NCI-H2171 treated with DMSO at 0.1 percent for 48 hours (cell line): ENCODE measurements around the gene BMPR1B.
A peak's percentile ranks its signal among the peaks of the same experiment; 100 is the strongest.

Source experiments
- DNase-seq: peaks from one replicate; lab custom pipeline; 2025; lab: John Stamatoyannopoulos, UW

Gene BMPR1B

DNA sequence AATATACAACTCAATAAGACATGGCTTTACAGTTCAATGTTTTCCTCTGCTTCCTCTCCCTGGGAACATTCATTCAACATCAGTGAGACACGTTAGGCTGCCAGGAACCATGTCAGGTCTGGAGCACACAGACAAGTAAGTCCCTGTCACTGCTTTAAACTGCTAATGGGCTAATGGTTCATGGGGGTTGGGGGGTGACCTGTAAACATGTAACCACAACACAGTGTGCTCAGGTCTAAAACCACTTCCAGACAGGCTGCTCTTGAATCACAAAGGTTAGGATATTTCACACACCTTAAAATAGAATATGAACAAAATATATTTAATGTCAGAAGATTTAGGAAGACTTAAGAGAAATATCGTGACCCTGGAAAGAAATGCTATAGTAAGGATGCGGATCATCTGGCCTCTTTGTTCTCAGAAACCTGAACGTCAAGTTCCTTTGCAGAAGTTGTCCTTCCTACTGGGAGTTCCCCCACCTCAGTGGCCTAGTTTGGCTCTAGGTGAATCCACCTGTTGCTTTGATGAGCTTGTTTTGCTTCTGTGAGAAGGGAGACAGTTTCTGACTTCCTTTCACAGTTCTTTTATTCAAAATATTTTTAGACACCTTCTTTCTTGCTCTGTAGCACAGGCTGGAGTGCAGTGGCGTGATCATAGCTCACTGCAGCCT is 431.1 kb downstream of the BMPR1B start:
- no peak for DNase-seq

DNA sequence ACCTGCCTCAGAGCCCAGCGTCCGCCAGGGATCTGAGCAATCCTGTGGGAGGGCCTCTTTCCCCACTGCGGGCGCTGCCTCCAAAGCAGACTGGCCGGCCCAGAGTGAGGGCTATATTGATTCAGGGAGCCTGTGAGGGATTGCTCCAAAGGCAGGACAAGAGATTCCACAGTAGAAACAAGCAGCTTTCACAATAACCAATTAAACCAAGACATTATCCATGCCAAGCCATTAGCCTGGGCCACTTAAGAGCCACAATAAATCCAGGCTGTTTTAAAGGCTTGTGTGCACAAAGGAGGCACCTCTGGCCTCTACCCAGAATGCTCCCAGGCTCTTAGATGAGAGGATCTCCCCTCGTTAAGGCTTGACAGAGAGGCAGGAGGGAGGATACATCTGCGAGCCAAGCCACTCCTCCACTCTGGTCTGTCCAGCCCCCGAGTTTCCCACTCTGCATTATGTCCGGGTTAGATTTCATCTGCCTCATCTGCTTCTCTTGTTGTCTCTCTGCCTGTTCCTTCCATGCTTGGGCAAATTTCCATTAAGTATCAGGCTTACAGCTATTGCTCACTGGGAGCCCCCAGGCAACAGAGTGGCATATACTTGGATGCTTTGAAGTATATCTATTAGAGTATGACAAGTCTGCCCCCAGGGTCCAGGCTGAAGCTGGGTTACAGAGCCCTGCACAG is 433.1 kb downstream of the BMPR1B start:
- peak; percentile 11 for DNase-seq

DNA sequence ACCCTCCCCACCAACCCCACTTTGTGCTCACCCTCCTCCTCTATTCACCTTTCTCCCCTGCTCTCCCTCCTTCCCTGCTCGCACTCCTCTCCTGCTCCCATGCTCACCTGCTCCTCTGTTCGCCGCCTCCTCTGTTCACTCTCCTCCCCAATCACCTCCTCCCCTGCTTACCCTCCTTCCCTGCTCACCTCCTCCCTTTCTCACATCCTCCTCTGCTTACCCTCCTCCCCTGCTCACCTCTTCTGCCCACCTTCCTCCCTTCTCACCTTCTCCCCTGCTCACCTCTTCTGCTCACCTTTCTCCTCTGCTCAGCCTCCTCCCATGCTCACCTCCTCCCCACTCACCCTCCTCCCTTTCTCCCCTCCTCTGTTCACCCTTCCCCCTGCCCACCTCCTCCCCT is 433.8 kb downstream of the BMPR1B start:
- DNase-seq: no peak

DNA sequence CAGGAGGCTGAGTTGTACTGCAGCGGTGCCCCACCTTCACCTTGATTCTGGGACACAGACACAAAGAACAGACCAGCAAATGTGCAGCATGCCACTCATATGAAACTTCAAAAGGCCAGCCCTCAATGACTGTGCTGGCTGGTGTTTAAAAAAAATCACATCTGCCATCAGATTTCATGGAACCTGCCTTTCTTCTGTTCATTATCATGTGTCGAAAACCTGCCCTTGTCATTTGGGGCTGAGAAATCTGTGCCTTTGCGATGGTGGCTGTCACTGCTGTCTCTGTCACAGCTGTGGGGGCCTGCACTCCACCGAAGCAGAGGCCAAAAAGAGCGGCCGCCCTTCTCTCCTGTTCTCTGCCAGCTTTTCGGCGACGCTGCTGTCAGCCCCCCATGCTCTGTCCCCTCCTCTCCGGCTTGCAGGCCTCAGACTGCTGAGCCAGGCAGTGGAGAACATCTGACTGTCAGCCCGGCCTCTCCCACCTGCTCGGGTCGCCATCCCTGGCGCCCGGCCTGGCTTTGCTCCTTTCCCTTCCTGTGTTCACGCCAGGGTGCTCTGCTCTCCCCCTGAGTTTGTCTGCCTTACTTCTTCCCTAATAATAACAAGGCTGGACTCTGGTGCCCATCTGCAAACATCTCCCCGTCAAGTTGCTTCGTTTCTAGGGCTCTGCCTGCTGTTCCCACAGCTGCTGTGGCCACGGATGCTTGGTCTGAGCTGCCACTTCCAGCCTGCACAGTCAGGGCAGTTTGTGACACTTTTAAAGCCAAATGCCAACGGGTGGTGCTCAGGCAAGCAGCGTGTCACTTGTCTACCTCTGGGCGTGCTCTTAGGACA is 435.9 kb downstream of the BMPR1B start:
- DNase-seq: no peak

DNA sequence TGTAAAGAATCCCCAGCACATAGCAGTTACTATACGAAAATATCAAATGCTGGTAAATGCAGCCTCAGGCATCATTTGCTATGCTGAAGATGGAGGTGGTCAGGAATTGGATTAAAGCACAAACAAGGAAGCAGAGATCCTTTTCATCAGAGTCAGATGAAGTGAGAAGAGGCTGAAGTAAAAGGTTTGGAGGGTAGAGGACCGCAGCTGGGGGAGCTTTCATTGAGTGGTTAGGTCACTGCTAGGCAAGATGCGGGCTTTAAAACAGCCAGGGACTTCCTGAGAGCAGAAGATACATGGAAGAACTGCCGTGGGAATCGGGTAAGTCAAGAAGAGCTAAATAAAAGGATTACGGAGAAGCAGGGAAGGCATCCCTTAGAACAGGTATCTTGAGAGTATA is 439.6 kb downstream of the BMPR1B start:
- DNase-seq: no peak

DNA sequence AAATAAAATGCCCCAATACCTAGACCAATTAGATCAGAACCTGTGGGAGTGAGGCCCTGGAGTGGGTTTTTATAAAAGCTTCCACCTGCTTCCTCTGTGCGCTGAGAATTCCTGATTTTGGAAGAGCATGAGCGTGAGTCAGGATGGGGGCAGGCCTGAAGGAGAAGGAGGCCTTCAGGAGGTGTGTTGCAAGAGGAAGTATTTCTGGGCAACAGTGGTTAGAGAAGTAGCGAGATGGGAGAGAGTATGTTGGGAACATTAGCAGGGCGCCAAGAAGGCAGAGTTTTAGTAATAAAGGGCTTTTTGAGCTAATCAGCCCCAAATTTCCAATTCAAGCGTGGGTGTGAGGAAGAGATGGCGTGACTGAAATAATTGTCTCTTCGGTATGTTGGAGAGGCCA is 441.2 kb downstream of the BMPR1B start:
- no peak for DNase-seq

DNA sequence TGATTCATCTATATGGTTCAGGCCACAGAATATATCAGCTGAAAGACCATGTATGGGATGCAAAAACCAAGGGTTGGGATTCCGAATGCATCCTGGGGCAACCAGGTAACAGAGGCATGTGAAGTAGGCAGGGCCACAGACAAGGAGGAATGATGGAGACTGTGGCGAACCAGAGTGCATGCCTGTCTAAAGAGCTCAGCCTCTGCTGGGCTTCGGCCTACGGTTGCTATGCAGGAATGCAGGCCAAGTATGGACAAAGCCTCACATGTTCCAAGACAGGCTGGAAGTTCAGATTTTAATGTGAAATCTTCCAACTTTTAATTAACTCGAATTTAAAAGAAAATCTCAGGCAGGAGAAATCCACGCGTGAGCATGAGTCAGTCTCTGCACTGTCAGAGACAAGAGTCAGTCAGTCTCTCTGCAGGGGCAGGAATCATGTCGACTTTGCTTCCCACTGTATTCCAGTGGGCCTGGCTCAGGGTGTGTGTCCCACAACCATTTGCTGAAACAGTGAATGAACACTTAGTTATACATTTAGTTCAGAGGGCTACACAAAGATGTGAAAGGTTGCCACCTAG is 446.6 kb downstream of the BMPR1B start:
- no peak for DNase-seq

DNA sequence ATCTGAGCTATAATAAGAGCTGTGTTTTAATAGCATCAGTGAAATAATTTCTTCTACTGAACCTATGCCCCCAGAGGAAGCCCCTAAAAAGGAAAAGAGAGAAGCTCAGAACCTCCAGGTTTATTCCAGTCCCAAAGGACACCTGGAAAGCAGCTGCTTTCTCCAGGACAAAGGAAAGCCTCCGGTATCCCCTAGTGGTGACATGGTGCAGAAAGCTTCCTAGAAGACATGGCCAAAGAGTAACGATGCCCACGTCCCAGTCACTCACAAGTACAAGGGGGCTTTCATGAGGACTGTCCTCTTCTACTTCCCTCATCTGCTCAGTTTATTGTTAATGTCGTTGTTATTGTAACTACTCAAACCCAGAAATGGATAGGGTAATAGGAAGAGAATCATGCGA is 447.1 kb downstream of the BMPR1B start:
- DNase-seq: peak; percentile 24
